Measurements from ENCODE around the gene UBE2Q1. TPM values are rescaled to one million over a fixed set of nuclear protein-coding genes. Genes with fewer than 3 reads are reported as not detected.

Gene UBE2Q1
- total RNA-seq (10 to 100 TPM; 14.3 to 72.4 (median 58.5) TPM), polyA plus RNA-seq (100 to 1,000 TPM in 1 of 2 donors, 10 to 100 TPM in 1; 31.4 to 119 TPM)
- long read RNA-seq, donor 1, partial matches to known transcripts: 0 of 4 reads
- long read RNA-seq, donor 1, other reads (novel, unspliced or antisense): 4 of 4 reads
- long read RNA-seq, donor 2, transcript UBE2Q1-201 (13 exons, 3,210 nt): major isoform, 40 of 49 reads
- long read RNA-seq, donor 2, partial matches to known transcripts: 9 of 49 reads
- long read RNA-seq, donor 2, other reads (novel, unspliced or antisense): 0 of 49 reads
- long read RNA-seq, donor 3, transcript UBE2Q1-201 (13 exons, 3,210 nt): major isoform, 29 of 34 reads
- long read RNA-seq, donor 3, partial matches to known transcripts: 1 of 34 reads
- long read RNA-seq, donor 3, other reads (novel, unspliced or antisense): 4 of 34 reads

- Histone ChIP-seq H3K9me3 (no peaks in the 10 kb centered on the region), H3K36me3 (no peaks in the 10 kb centered on the region), H3K27ac (peak within 1 kb of the TSS; percentile 58 to 75), H3K27me3 (no peaks in the 10 kb centered on the region), H3K4me1 (ENCODE audit: insufficient read depth) (peaks cover 9% of the 10 kb centered on the region), H3K4me3 (peak within 1 kb of the TSS; percentile 94)
- 0 to 2% (median 1%) methylated on average over 15 to 68 of the region's 69 CpGs for WGBS, 3 donors
- DNase-seq: peak; percentile 53 to 77 (median 68)
- TF ChIP-seq CTCF (IDR thresholded peaks at IDR 0.05): no peak
- TF ChIP-seq POLR2A (IDR thresholded peaks at IDR 0.05): no peak
- TF ChIP-seq EP300 (IDR thresholded peaks at IDR 0.05): no peak
- intact Hi-C loops (cut with DNase I): loop anchor here in 3 of 4 donors (5.0 to 10.0 kb wide), 4 partner anchors 153 to 527 kb away; partner anchors contain the start of genes IL6R (in 1 of the 3) and KCNN3 (in 1 of the 3)
These were observed at the start of gene UBE2Q1 for GRCh38 chr1:154557939-154558719. UBE2Q1 (minus strand) TSS chr1:154558662; CDS start chr1:154558553, 109 bp downstream.

- Histone ChIP-seq H3K4me1 (ENCODE audit: insufficient read depth) (peaks cover 14% of the 10 kb centered on the region), H3K9me3 (no peaks in the 10 kb centered on the region), H3K36me3 (no peaks in the 10 kb centered on the region), H3K27ac (peak within 1 kb of the TSS; percentile 94 to 96), H3K27me3 (no peaks in the 10 kb centered on the region), H3K4me3 (peak within 1 kb of the TSS; percentile 89)
- WGBS, 3 donors: 0 to 1% (median 1%) methylated on average over 54 to 59 of the region's 59 CpGs
- intact Hi-C loops (cut with DNase I): no loop called here
- peak; percentile 90 to 95 (median 91) for DNase-seq
- no peak for TF ChIP-seq CTCF (IDR thresholded peaks at IDR 0.05)
- TF ChIP-seq POLR2A (IDR thresholded peaks at IDR 0.05): peak; percentile 61
- peak; percentile 15 for TF ChIP-seq EP300 (IDR thresholded peaks at IDR 0.05)
These were observed 49.3 kb upstream of the UBE2Q1 start, which contains the start of gene ADAR for GRCh38 chr1:154607609-154608396. ADAR (minus strand) TSS chr1:154608186; CDS start chr1:154608006, 180 bp downstream.

GRCh38 chr1:154607106-154607608 is 48.7 kb upstream of the UBE2Q1 start:
- Histone ChIP-seq H3K9me3 (no peaks in the 10 kb centered on the region), H3K36me3 (no peaks in the 10 kb centered on the region), H3K27ac (peak overlapping the region; percentile 94 to 96), H3K27me3 (no peaks in the 10 kb centered on the region), H3K4me3 (peak overlapping the region; percentile 89), H3K4me1 (ENCODE audit: insufficient read depth) (peaks cover 14% of the 10 kb centered on the region)
- TF ChIP-seq POLR2A (IDR thresholded peaks at IDR 0.05) (no peak), CTCF (IDR thresholded peaks at IDR 0.05) (no peak), EP300 (IDR thresholded peaks at IDR 0.05) (no peak)
- intact Hi-C loops (cut with DNase I): no loop called here
- WGBS, 3 donors: 2 to 3% (median 3%) methylated on average over 11 of the region's 11 CpGs
- no peak for DNase-seq
